Liver (tissue), 9 donors: ENCODE measurements around the gene NLRP13. TPM values are rescaled to one million over a fixed set of nuclear protein-coding genes. Genes with fewer than 3 reads are reported as not detected.

Experiments
- DNase-seq: peaks from one replicate; pipeline ENCODE4 v3.0.0-alpha.2; 2017; ENCODE audit warnings: low spot score
- H3K27ac ChIP-seq, 2 donors: one replicate each; pipeline ENCODE4 v1.7.0; 2013; ENCODE audit warnings: inconsistent platforms in 2 of 2, low read length in 2 of 2, control low read depth in 1 of 2, low read depth in 1 of 2, mild to moderate bottlenecking in 1 of 2
- H3K27me3 ChIP-seq, 4 donors: one replicate each; pipeline versions ENCODE4 v1.6.1 to v1.7.0; 2013; ENCODE audit warnings: low read length in 3 of 4, inconsistent platforms in 1 of 4, mild to moderate bottlenecking in 1 of 4, moderate library complexity in 1 of 4; ENCODE audit not compliant: control insufficient read depth in 4 of 4, insufficient read depth in 4 of 4
- H3K36me3 ChIP-seq, 4 donors: one replicate each; pipeline versions ENCODE4 v1.6.1 to v1.7.0; 2013; ENCODE audit warnings: low read length in 3 of 4, mild to moderate bottlenecking in 3 of 4, low read depth in 1 of 4, moderate library complexity in 1 of 4; ENCODE audit not compliant: control insufficient read depth in 4 of 4, insufficient read depth in 3 of 4
- H3K4me1 ChIP-seq, 4 donors: one replicate each; pipeline versions ENCODE4 v1.6.1 to v1.7.0; 2013; ENCODE audit warnings: low read length in 3 of 4, mild to moderate bottlenecking in 3 of 4, moderate library complexity in 1 of 4; ENCODE audit not compliant: control insufficient read depth in 4 of 4, insufficient read depth in 4 of 4
- H3K4me3 ChIP-seq, 3 donors: one replicate each; pipeline versions ENCODE4 v1.6.1 to v1.7.0; 2013; ENCODE audit warnings: low read length in 3 of 3, control low read depth in 1 of 3, low read depth in 1 of 3, mild to moderate bottlenecking in 1 of 3
- H3K9ac ChIP-seq, 2 donors: one replicate each; pipeline ENCODE4 v1.7.0; 2013; ENCODE audit warnings: low read length in 2 of 2, mild to moderate bottlenecking in 2 of 2, moderate library complexity in 2 of 2, control low read depth in 1 of 2, low read depth in 1 of 2
- H3K9me3 ChIP-seq, 4 donors: one replicate each; pipeline versions ENCODE4 v1.6.1 to v1.7.0; 2013; ENCODE audit warnings: low read length in 3 of 4; ENCODE audit not compliant: control insufficient read depth in 4 of 4
- ATF3 ChIP-seq: IDR thresholded peaks from 2 replicates; pipeline ENCODE4 v1.6.1; 2016; ENCODE audit warnings: antibody characterized with exemption
- EGR1 ChIP-seq, 2 donors: IDR thresholded peaks; 2 replicates each; pipeline ENCODE4 v1.6.1; 2016 to 2018; ENCODE audit warnings: antibody characterized with exemption in 2 of 2, low read depth in 2 of 2
- FOXA1 ChIP-seq: IDR thresholded peaks from 2 replicates; pipeline ENCODE4 v1.6.1; 2016; ENCODE audit warnings: antibody characterized with exemption
- FOXA2 ChIP-seq: IDR thresholded peaks from 2 replicates; pipeline ENCODE4 v1.6.1; 2016; ENCODE audit warnings: antibody characterized with exemption
- GABPA ChIP-seq, 2 donors: IDR thresholded peaks in 1 of 2; conservative IDR thresholded peaks in 1 of 2; 2 replicates each; pipeline ENCODE4 v1.6.1; 2016; ENCODE audit warnings: antibody characterized with exemption in 2 of 2, mild to moderate bottlenecking in 1 of 2, moderate library complexity in 1 of 2
- HNF4A ChIP-seq, 2 donors: conservative IDR thresholded peaks; 2 replicates each; pipeline ENCODE4 v1.6.1; 2016; ENCODE audit warnings: antibody characterized with exemption in 2 of 2, mild to moderate bottlenecking in 2 of 2
- HNF4G ChIP-seq: IDR thresholded peaks from 2 replicates; pipeline ENCODE4 v1.6.1; 2016; ENCODE audit warnings: antibody characterized with exemption
- JUND ChIP-seq, 2 donors: IDR thresholded peaks; 2 replicates each; pipeline ENCODE4 v1.6.1; 2016; ENCODE audit warnings: antibody characterized with exemption in 2 of 2
- NR2F2 ChIP-seq: IDR thresholded peaks from 2 replicates; pipeline ENCODE4 v1.6.1; 2016; ENCODE audit warnings: antibody characterized with exemption
- RAD21 ChIP-seq, 2 donors: IDR thresholded peaks; 2 replicates each; pipeline ENCODE4 v1.6.1; 2016; ENCODE audit warnings: antibody characterized with exemption in 2 of 2, mild to moderate bottlenecking in 2 of 2
- RXRA ChIP-seq, 2 donors: IDR thresholded peaks; 2 replicates each; pipeline ENCODE4 v1.6.1; 2017 to 2018; ENCODE audit warnings: antibody characterized with exemption in 2 of 2, mild to moderate bottlenecking in 1 of 2
- SP1 ChIP-seq: IDR thresholded peaks from 2 replicates; pipeline ENCODE4 v1.6.1; 2018; ENCODE audit warnings: antibody characterized with exemption, mild to moderate bottlenecking
- TAF1 ChIP-seq: conservative IDR thresholded peaks from 2 replicates; pipeline ENCODE4 v1.6.1; 2016; ENCODE audit warnings: antibody characterized with exemption, mild to moderate bottlenecking
- YY1 ChIP-seq: IDR thresholded peaks from 2 replicates; pipeline ENCODE4 v1.6.1; 2016; ENCODE audit warnings: antibody characterized with exemption, mild to moderate bottlenecking
- WGBS: extraction: QIAGEN DNeasy Blood & Tissue Kit; methylation state at CpG from one replicate; pipeline ENCODE4 v1.1.7; 2013; 5-methylcytosine and 5-hydroxymethylcytosine counted together
- polyA plus RNA-seq, 2 donors: library from polyadenylated mRNA; stranded (reverse) in 1 of 2; unstranded in 1 of 2; fragments of 200-250 nt in 1 of 2; fragments of >200 nt in 1 of 2; fragmentation: Nextera tagmentation in 1 of 2; extraction: Ambion mirVana in 1 of 2; gene quantifications; one replicate each; pipeline versions ENCODE4 v1.2.1 to v1.2.3, GENCODE V29; 2013 to 2015
- total RNA-seq, 2 donors: library from RNA; depleted of rRNA; stranded (reverse); fragments of >200 nt; gene quantifications; one replicate each; pipeline ENCODE4 v1.2.3, GENCODE V29; 2014
- TF ChIP-seq, protein P1 (sequence below): IDR thresholded peaks from 2 replicates; pipeline ENCODE4 v1.6.1; 2016; ENCODE audit warnings: antibody characterized with exemption, mild to moderate bottlenecking
- TF ChIP-seq, protein P2 (sequence below): IDR thresholded peaks from 2 replicates; pipeline ENCODE4 v1.6.1; 2016; ENCODE audit warnings: antibody characterized with exemption
- TF ChIP-seq, protein P3 (sequence below): fragments of 150-350 bp; IDR thresholded peaks from 2 replicates; pipeline ENCODE4 v1.5.1; 2017; ENCODE audit warnings: improper control_type of control experiment, low read depth, low read length; ENCODE audit not compliant: missing input control
- TF ChIP-seq, protein P4 (sequence below): IDR thresholded peaks from 2 replicates; pipeline ENCODE4 v1.6.1; 2016; ENCODE audit warnings: antibody characterized with exemption
- donor health status: healthy.
- donor health status: healthy.
- donor health status: healthy.
- donor health status: healthy.
- donor health status: healthy.

Gene NLRP13
- total and polyA plus RNA-seq, 4 donors, result not detected

GRCh38 chr19:55882626-55883025 lies 49.5 kb downstream of the NLRP13 start:
- H3K9me3 ChIP-seq, result peaks cover 0 to 9% (median 3%) of the 10 kb centered on the region in 4 donors
- peaks cover 0 to 3% (median 2%) of the 10 kb centered on the region in 4 donors for H3K27me3 ChIP-seq
- H3K27ac ChIP-seq, result no peak overlapping the region
- H3K4me3 ChIP-seq, result no peak overlapping the region
- no peak overlapping the region for H3K9ac ChIP-seq
- no peaks in the 10 kb centered on the region for H3K4me1 ChIP-seq
- no peaks in the 10 kb centered on the region for H3K36me3 ChIP-seq
- no peak for DNase-seq
- WGBS, result 64% methylated on average over 4 of the region's 4 CpGs
- TF ChIP-seq RAD21 (IDR thresholded peaks at IDR 0.05), result no peak
- TF ChIP-seq, protein P1, sequence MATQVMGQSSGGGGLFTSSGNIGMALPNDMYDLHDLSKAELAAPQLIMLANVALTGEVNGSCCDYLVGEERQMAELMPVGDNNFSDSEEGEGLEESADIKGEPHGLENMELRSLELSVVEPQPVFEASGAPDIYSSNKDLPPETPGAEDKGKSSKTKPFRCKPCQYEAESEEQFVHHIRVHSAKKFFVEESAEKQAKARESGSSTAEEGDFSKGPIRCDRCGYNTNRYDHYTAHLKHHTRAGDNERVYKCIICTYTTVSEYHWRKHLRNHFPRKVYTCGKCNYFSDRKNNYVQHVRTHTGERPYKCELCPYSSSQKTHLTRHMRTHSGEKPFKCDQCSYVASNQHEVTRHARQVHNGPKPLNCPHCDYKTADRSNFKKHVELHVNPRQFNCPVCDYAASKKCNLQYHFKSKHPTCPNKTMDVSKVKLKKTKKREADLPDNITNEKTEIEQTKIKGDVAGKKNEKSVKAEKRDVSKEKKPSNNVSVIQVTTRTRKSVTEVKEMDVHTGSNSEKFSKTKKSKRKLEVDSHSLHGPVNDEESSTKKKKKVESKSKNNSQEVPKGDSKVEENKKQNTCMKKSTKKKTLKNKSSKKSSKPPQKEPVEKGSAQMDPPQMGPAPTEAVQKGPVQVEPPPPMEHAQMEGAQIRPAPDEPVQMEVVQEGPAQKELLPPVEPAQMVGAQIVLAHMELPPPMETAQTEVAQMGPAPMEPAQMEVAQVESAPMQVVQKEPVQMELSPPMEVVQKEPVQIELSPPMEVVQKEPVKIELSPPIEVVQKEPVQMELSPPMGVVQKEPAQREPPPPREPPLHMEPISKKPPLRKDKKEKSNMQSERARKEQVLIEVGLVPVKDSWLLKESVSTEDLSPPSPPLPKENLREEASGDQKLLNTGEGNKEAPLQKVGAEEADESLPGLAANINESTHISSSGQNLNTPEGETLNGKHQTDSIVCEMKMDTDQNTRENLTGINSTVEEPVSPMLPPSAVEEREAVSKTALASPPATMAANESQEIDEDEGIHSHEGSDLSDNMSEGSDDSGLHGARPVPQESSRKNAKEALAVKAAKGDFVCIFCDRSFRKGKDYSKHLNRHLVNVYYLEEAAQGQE, result no peak
- no peak for TF ChIP-seq YY1
- TF ChIP-seq NR2F2, result no peak
- TF ChIP-seq, protein P2, sequence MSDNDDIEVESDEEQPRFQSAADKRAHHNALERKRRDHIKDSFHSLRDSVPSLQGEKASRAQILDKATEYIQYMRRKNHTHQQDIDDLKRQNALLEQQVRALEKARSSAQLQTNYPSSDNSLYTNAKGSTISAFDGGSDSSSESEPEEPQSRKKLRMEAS, result no peak
- TF ChIP-seq, protein P3, sequence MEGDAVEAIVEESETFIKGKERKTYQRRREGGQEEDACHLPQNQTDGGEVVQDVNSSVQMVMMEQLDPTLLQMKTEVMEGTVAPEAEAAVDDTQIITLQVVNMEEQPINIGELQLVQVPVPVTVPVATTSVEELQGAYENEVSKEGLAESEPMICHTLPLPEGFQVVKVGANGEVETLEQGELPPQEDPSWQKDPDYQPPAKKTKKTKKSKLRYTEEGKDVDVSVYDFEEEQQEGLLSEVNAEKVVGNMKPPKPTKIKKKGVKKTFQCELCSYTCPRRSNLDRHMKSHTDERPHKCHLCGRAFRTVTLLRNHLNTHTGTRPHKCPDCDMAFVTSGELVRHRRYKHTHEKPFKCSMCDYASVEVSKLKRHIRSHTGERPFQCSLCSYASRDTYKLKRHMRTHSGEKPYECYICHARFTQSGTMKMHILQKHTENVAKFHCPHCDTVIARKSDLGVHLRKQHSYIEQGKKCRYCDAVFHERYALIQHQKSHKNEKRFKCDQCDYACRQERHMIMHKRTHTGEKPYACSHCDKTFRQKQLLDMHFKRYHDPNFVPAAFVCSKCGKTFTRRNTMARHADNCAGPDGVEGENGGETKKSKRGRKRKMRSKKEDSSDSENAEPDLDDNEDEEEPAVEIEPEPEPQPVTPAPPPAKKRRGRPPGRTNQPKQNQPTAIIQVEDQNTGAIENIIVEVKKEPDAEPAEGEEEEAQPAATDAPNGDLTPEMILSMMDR, result no peak
- no peak for TF ChIP-seq FOXA1
- no peak for TF ChIP-seq FOXA2
- TF ChIP-seq EGR1 (IDR thresholded peaks at IDR 0.05; ENCODE audit: low read depth in 2 of 2), result no peak
- TF ChIP-seq SP1, result no peak
- no peak for TF ChIP-seq TAF1

DNA sequence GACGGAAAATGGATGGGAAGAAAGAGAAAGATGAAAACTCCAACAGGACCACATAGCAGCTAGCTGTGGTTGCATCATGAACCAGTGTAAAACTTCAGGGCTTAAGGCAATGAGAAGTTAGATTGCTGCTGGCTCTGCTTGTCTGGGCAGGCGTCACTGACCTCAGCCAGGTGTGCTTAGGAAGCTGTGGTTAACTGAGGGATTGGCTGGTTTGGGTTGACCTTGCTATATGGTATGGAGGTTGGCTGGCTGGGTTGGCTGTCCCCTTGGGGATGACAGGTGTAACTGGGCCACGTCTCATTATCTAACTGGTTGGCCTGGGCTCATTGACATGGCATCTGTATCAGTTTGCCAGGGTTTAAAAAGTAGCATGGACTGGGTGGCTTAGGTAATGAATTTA lies 54.9 kb downstream of the NLRP13 start:
- Histone ChIP-seq H3K27ac (no peak overlapping the region), H3K9me3 (peaks cover 0 to 8% (median 5%) of the 10 kb centered on the region in 4 donors), H3K36me3 (no peaks in the 10 kb centered on the region), H3K27me3 (peaks cover 0 to 4% (median 1%) of the 10 kb centered on the region in 4 donors), H3K4me3 (no peak overlapping the region), H3K4me1 (no peaks in the 10 kb centered on the region), H3K9ac (no peak overlapping the region)
- no peak for DNase-seq
- WGBS, result 52% methylated on average over 3 of the region's 3 CpGs
- no peak for TF ChIP-seq RAD21 (IDR thresholded peaks at IDR 0.05)
- TF ChIP-seq YY1, result no peak
- TF ChIP-seq, protein P1, result no peak
- TF ChIP-seq HNF4A (conservative IDR thresholded peaks at IDR 0.05), result no peak
- TF ChIP-seq EGR1 (IDR thresholded peaks at IDR 0.05; ENCODE audit: low read depth in 2 of 2), result no peak
- no peak for TF ChIP-seq TAF1
- TF ChIP-seq JUND (IDR thresholded peaks at IDR 0.05), result no peak
- TF ChIP-seq ATF3, result no peak
- TF ChIP-seq, protein P4, sequence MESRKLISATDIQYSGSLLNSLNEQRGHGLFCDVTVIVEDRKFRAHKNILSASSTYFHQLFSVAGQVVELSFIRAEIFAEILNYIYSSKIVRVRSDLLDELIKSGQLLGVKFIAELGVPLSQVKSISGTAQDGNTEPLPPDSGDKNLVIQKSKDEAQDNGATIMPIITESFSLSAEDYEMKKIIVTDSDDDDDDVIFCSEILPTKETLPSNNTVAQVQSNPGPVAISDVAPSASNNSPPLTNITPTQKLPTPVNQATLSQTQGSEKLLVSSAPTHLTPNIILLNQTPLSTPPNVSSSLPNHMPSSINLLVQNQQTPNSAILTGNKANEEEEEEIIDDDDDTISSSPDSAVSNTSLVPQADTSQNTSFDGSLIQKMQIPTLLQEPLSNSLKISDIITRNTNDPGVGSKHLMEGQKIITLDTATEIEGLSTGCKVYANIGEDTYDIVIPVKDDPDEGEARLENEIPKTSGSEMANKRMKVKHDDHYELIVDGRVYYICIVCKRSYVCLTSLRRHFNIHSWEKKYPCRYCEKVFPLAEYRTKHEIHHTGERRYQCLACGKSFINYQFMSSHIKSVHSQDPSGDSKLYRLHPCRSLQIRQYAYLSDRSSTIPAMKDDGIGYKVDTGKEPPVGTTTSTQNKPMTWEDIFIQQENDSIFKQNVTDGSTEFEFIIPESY, result no peak
- no peak for TF ChIP-seq FOXA1
- TF ChIP-seq HNF4G, result no peak
- no peak for TF ChIP-seq SP1
- TF ChIP-seq RXRA (IDR thresholded peaks at IDR 0.05), result no peak
- TF ChIP-seq GABPA (IDR thresholded peaks at IDR 0.05 in 1 of 2, conservative IDR thresholded peaks at IDR 0.05 in 1 of 2), result no peak
- no peak for TF ChIP-seq FOXA2
- TF ChIP-seq NR2F2, result no peak
- TF ChIP-seq, protein P3, result no peak
